GM15510 (cell line): Measurements from ENCODE around the gene ARMC5.

Experiments
- POLR2A ChIP-seq: IDR thresholded peaks from 3 replicates; pipeline ENCODE4 v1.6.1; 2011; ENCODE audit warnings: borderline replicate concordance; ENCODE audit not compliant: insufficient read length; ENCODE audit errors: extremely low read depth

The ARMC5 gene

GRCh38 chr16:31471241-31471874 lies 12.1 kb downstream of the ARMC5 start:
- no peak for TF ChIP-seq POLR2A

- TF ChIP-seq POLR2A: no peak
Observed at GRCh38 chr16:31471875-31472708, 12.8 kb downstream of the ARMC5 start, which contains the start of gene TGFB1I1. Gene TGFB1I1, plus strand, starts transcription at chr16:31472152. Its CDS starts 37 bp downstream, at chr16:31472189.

DNA sequence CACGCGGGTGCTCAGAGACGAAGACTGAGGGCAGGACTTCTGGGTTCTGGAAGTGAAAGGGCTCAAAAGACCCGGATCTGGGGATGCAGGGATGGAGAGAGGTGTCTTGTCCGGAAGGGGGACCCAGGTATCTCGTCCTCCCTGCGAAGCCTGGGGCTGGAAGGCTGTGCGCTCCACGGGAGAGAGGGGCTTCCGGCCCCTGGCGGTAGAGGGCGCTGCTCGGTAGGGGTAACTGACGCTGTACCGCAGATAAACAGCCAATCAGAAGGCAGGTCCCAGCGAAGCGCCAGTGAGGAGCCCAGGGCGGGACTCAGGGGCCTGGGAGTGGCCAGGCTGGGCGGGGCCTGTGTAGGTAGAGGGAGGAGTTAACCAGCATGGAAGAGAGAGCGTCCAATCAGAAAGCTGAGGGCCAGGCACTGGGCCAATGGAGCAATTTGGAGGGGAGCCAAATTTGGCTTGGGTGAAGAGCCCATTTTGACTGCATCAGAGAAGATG lies 13.5 kb downstream of the ARMC5 start:
- TF ChIP-seq POLR2A: no peak

DNA sequence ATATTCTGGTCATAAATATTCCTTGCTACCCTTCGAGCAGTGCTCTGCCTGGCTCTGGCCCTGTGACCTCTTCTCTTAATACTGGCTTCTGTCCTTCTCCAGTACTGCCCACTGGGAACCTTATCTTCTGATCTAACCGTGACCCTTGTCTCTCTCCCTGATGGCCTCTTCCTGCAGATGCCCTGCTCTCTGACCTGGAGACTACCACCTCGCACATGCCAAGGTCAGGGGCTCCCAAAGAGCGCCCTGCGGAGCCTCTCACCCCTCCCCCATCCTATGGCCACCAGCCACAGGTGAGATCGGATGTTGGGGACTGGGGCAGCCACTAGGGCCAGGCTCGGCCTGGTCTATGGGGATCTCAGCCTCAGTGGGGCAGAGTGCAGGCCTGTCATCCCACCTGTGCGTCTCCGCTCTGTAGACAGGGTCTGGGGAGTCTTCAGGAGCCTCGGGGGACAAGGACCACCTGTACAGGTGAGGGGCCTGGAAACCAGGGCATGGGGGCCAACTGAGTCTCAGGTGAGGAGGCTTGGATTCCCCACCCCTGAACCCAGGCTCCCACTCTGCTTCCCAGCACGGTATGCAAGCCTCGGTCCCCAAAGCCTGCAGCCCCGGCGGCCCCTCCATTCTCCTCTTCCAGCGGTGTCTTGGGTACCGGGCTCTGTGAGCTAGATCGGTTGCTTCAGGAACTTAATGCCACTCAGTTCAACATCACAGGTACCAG lies 14.1 kb downstream of the ARMC5 start:
- no peak for TF ChIP-seq POLR2A

GRCh38 chr16:31474173-31474714 lies 14.9 kb downstream of the ARMC5 start:
- no peak for TF ChIP-seq POLR2A

DNA sequence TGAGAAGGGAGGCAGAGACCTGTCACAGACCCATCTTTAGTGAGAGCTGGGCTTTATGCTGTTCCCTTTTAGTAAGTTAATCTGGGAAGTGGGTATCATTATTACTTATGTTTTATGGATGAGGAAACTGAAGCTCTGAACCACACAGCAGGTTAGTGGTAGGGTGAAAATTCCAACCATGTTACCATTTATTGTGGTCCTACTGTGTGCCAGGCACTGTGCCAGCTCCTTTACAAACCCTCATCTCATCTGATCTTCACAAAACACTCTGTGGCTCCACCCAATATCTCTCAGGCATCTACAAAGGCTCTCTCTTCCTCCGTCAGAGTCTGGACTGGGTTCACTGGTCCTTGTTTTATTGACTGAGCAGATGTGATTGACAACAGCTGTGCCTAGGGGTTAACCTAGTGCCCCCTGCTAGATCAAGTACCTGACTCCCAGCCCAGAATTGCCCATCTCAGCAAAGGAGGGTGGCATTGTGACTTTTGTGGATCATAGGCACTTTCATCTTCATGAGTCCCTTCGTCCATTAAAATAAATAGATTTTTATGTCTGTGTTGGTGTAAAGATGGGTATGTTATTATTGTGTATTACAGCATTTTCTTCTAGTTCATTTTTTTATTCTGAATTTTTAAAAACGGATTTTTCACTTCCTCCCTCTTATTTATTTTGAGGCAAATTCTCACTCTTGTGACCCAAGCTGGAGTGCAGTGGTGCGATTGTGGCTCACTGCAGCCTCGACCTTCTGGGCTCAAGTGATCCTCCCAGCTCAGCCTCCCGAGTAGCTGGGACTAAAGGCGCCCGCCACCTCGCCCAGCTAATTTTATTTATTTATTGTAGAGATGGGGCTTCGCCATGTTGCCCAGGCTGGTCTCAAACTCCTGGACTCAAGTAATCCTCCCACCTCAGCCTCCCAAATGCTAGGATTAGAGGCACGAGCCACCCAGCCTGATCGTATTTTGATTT lies 15.8 kb downstream of the ARMC5 start:
- no peak for TF ChIP-seq POLR2A

- no peak for TF ChIP-seq POLR2A
Observed at GRCh38 chr16:31475946-31476302, 16.6 kb downstream of the ARMC5 start.

DNA sequence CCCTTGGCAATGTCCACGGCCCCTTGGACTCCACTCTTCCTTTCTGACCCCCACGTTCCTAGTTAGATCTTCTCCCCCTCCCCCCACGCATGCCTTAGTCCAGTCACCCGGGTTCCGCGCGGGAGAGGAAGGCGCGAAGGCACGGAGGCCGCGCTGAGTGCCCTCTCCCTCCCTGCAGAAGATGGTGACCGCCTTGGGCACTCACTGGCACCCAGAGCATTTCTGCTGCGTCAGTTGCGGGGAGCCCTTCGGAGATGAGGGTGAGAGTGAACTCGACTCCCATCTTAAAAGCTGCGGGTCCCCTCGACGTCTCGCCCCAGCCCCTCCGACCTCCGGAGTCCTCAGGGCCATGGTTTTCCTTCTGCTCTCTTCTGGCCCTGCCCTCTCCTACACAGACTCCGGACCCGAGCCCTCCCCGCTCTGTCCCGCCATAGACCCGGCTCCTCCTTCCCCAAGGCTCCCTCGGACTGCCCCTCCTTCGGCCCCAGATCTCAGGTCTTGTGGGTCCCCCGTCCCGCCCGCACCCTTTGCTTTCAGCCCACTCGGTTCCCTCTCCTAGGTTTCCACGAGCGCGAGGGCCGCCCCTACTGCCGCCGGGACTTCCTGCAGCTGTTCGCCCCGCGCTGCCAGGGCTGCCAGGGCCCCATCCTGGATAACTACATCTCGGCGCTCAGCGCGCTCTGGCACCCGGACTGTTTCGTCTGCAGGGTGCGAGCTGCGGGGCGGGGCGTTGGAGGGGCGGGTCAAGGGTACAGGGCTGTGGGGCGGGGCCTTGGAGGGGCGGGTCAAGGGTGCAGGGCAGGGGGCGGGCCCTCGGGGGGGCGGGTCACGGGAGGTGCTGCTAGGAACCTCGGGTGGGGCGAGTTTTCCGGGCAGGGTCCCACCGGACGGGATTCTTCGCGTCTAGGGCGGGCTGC lies 17.3 kb downstream of the ARMC5 start:
- TF ChIP-seq POLR2A: peak; percentile 29

GRCh38 chr16:31477220-31478216 lies 18.2 kb downstream of the ARMC5 start:
- no peak for TF ChIP-seq POLR2A

DNA sequence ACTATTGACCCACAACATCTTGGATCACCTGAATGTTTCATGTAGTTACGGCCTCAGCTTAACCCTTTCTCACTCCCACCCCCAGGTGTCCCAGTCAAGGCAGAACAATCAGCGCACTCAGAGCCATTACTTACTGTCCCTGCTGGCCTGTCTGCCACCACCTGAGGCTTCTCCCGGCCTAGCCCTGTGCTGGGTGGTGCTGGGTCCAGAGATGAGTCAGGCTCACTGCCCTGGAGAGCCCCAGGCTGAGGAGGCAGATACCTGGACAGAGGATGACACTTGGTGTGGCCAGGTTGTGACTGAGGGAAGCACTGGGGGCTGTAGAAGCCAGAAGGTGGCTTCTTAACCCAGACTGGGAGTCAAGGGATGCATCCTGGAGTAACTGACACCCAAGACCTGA lies 19.7 kb downstream of the ARMC5 start:
- TF ChIP-seq POLR2A: no peak

- TF ChIP-seq POLR2A: no peak
Observed at GRCh38 chr16:31479751-31480150, 20.4 kb downstream of the ARMC5 start.
